Fibroblast of skin of abdomen (primary cell): ENCODE data around the gene EHF. TPM values are rescaled to one million over a fixed set of nuclear protein-coding genes. Genes with fewer than 3 reads are reported as not detected.
"Not testable (repeated sequence)": the region's sequence is repeated elsewhere in the genome, so short reads cannot be mapped to it uniquely, and the experiment has no call there.

Experiments used
- DNase-seq: peaks from one replicate; pipeline ENCODE4 v3.0.0-alpha.2; 2013
- polyA plus RNA-seq, 2 experiments: library from polyadenylated mRNA; unstranded; fragments of 120-200 nt; gene quantifications; one replicate each; pipeline ENCODE4 v1.2.1, GENCODE V29; 2013; ENCODE audit not compliant: insufficient read length in 2 of 2

Gene EHF
- not detected for polyA plus RNA-seq (2013, experiment 1 of 2; ENCODE audit: insufficient read length)
- not detected for polyA plus RNA-seq (2013, experiment 2 of 2; ENCODE audit: insufficient read length)

DNA sequence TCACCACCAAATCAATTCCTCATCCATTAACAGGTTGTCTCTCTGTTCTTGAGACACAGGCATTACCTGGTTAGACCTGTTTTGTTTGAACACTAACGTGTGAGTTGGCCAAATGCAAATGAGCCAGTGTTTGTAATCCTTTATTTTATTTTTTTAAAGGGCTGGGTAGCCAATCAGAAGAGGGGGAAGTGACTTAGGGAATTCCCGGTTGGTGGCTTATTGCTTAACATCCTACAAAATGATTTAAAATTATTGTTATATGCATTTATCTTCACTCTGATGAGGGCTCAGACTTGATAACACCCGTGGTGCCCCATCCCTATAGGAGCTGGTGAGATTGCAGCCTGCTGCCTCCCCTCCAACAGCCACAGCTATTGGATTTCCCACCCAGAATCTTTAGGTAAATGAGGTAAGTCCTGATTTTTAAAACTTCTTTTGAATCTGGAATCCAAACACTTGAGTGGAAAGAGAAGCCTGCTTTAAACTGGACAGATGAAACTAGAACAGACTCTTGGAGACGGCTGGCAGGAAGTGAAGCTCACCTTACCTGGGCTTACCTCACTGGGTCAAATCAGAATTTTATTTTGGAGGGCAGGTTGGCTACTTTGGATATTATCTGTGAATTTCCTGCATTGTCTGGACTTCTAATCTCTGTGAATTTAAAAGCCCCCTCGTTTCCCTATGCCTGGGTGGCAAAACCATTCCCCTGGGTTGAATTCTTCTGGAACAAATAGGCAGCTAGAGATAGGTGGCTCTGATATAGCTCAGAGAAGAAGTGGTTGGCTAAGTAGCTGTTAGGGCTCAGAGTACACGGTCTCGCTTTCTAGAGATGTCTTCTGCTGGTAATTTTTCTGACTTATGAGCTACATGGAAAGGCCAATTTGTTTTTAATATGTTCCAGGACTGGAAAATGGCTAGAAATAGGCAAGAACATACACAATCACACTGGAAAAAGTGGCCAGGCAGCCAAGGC, at the start of gene EHF:
Gene EHF, plus strand, starts transcription at position 274 of the 973 bp plus-strand sequence. CDS start 21,538 bp downstream, outside the sequence.
- DNase-seq: no peak

DNA sequence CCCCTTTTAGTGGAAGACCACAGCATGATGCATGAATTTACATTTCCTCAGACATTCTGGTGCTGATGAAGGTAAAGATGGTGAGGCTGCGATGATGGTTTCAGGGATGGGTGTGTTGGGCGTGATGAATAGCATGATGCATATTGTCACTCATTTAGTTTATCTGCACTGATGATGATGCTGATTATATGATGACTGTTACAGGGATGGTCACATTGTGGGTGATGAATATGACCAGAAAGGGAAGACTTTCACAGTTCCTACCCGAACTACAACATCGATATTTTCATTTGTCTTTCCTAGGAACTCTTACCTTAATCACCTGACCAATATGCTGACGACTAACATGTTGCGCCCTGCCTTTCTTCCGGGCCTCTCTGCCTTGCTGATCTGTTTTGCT, 47.4 kb upstream of the EHF start:
- no peak for DNase-seq

DNA sequence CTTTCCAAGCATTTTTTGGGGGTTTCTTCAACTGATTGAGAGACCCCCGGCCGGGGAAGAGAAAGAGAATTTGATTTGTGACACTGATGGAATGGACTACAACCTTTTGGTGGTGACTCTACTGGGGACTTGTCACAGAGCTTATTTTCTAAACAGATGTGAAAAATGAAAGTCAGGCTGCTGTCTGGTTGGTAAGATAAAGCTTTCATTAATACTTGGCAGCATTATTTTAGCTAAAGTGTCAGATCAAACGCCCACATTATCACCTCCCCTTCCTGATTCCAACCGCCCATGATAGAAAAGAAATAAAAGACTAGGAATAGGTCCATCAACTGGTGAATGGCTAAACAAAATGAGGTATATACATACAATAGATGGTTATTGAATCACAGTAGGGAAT, 45.6 kb upstream of the EHF start:
- DNase-seq: no peak

DNA sequence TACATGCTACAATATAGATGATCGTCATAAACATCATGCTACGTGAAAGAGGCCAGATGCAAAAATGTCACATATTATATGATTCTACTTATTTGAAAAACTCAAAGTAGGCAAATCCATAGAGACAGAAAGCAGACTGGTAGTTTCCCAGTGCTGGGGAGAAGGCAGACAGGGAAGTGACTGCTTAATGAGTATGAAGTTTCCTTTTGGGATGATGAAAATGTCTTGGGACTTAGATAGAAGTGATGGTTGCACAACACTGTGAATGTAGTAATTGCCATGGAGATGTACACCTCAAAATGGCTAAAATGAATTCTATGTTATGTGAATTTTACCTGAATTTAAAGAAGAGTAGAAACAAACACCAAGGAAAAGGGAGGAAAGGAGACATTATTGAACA, 45.2 kb upstream of the EHF start:
- DNase-seq: no peak

DNA sequence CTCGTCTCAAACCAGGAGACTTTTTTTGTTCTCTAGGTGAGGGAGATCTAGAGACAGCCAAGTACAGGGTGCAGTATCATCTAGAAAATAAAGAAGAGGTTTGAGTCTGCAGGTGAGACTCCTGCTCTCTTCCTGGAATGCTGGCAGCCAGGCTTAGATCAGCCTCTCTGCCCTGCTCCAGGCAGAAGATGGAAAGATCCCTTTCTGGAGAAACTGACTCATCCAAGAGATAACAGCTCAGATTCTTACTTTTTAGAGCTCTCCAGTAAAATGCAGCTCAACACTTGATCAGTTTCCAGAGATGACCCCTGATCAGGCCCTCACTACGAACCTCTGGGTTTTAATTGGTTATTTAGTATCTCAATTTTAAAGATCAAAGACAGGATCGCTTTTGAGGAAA, 44.6 kb upstream of the EHF start:
- DNase-seq: no peak

DNA sequence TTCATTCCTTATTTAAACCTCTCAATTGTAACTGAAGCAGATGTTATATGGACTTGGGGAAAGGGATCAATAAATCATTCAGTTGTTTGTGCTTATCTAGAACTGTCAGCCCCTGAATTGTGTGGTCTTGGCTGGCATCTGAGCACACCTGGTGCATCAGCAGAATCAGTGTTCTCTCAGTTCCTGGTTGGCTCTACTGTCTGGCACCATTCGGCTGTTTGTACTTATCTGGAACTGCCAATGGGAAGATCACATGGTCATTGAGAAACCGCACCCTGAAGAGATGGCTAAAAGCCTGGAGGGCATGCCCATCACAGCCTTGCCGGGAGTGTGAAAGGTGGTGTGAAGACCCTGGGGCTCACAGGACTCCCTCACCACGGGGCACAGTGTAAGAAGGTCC, 37.1 kb upstream of the EHF start:
- no peak for DNase-seq

DNA sequence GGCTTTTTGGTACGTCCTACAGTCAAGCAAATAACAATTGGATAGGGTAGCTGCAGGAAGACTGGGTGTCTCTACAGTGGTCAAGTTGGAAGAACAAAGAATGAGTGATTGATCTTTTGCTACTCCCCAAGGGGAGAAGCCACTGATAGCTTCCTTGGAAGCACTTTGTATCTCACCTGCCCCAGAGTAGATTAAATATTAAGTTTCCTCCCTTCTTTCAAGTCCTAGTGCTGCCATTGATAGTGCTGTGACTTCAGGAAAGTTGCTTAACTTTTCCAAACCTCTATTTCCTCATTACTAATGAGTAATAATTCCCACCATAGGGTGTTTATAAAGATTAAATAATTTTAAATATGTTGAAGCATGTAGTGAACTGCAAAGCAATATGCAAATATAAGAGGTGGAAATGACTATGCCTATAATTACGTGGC, 35.6 kb upstream of the EHF start:
- DNase-seq: no peak

DNA sequence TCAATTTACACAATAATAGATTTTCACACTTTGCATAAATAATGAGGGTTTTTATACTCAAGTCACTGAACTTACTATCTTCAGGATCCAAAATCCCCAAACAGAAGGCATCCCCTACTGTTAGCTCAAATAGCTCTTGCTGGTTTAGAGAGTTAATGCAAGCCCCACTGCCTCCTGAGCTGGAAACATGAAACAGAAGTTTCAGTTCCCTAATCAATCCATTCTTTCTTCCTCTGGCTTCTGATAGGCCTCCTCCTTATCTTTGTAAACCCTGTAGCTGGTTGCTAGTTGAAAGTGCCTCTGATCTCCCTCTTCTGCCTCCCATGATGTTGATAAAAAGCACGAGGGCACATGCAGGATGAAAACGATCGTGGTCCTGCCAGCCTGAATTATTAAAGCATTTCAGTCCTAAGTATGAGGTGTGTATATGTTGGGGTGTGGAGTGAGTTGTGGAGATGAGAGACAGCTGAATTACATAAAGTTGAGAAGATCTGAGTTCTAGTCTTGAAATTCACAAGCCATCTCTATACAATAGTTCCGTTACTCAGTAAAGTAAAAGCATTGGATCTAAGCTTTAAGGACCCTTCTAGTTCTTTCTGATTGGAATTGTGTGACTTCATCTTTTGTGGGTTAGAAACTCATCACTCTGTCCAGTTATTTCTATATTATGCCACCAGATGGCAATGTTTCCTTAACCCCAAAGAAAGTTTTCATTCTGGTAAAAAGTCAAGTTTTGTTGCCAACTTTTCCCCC, 35.0 kb upstream of the EHF start:
- peak; percentile 74 for DNase-seq

DNA sequence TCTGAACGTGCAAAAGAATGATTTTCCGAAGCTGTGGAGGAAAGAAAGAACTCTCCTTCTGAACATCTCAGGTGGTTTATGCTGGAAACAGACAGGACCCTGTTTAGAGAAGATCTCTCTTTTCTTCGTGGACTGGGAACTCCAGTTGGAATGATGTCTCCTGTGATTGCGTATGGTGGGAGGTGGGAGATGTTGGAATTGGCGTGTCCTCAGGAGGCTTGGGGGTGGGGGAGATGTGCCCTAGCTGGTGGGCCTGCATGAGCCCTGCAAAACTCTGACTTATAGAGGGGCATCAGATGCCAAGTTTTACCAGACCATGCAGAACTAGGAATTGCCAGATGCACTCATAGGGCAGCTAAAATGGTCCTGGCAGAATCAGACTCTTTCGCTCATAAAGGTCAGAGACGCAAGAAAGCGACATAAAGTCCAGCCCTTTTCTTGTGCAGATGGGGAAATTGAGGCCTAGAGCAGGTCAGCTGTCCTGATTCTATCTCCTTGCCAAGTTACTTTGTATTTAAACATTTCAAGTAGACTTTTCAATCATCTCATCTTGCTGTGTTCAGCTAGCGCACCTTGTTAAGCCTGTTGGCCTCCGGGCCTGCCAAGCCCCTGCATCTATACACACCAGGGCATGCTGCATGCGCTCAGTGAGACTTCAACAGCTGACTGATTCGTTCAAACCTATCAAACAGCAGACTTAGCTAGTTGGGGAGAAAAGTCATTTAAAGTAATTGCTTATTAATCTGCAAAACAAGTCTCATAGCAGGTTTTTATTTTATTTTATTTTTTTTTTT, 34.2 kb upstream of the EHF start:
- DNase-seq: no peak

DNA sequence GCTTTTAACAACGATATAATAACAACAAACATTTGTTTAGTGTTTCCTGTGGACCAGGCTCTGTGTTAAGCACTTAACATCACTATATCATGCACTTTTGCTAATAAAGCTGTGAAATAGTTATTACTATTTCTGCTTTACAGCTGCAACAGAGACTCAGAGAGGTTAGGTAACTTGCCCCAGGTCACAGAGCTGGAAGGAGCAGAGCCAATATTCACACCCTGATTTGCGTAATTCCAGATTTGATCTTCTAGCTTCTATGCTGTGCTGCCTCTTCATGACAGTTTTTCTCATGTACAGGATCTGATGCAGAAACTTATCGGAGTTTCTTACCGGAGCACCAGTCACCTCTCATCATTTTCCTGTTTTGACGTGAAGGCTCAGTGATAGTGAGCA, 33.6 kb upstream of the EHF start:
- no peak for DNase-seq

DNA sequence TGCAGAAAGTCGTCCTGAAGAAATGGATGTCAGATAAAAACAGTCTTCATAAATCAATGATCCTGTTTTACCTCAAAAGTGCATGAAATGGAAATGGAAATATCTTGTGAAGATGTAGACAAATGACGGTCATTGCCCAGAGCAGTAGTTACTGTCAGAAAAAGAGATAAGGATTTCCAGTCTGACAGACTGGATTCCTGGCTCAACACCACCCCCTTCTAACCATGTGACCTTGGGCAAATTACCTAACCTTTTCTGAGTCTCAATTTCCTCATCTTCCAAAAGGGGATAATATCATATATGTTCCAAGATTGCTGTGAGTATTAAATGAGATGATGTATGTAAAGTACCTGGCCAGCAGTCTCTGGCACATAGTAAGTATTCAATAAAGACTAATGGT, 32.9 kb upstream of the EHF start:
- no peak for DNase-seq

DNA sequence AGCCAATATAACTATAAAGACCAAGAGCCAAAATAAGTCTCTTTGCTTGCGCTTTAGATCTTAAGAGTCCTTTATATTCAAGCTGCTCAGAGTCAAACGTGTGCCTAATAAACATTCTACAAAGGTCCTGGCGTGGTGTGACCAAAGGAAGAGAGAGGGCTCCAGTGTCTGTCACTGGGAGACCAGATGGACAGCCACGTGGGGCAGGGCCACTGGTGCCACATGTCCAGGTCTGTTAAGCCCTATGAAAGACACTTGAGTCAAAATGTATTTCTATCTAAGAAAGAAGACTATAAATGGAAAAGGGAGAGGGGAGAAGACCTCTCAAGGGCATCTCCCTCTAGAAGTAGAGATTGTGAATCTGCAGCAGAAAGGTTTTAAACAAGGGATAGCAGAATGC, 32.2 kb upstream of the EHF start:
- no peak for DNase-seq

DNA sequence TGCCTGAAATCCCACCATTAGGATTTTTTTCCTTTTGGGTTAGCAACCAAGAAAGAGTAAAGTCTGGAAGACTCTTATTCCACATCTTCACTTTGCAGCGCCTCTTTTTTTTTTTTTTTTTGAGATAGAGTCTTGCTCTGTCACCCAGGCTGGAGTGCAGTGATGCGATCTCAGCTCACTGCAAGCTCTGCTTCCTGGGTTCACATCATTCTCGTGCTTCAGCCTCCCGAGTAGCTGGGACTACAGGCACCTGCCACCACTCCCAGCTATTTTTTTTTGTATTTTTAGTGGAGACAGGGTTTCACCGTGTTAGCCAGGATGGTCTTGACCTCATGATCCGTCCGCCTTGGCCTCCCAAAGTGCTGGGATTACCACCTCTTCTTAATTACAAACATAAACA, 31.7 kb upstream of the EHF start:
- not testable (repeated sequence) for DNase-seq

DNA sequence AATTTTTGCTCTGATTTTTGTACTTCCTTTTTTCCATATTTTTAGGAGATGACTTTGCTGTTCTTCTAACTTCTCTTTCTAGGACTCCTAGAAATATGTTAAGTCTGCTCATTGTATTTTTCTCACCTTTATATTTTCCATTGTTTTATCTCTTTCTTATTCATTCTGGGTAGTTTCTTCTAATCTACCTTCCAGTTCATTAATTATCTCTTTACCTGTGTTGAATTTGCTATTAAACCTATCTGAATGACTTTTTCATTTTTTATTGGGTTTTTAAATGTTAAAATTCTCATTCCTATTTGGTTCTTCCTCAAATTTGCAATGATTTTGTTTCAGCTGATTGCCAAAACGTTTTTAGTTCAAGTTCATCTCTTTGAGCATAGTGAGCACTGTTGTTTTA, 27.8 kb upstream of the EHF start:
- DNase-seq: no peak

DNA sequence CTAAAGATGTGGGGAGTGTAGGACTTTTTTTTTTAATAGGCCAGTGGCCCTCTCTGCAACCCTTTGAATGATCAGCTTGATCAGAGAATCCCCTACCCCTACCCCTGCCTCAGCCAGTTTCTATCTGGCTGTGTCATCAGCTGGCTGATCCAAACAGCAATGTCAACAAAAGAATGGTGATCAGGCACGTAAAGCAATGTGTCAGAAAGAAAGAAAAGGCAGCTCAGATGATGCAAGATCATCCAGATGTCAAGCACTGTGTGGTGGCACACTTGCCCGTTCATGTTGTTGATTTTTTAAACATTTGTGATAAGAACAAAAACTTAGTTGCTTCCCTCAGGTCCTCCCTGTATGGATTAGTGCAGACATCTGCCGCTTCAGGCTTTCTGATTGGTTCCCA, 26.3 kb upstream of the EHF start:
- DNase-seq: no peak

DNA sequence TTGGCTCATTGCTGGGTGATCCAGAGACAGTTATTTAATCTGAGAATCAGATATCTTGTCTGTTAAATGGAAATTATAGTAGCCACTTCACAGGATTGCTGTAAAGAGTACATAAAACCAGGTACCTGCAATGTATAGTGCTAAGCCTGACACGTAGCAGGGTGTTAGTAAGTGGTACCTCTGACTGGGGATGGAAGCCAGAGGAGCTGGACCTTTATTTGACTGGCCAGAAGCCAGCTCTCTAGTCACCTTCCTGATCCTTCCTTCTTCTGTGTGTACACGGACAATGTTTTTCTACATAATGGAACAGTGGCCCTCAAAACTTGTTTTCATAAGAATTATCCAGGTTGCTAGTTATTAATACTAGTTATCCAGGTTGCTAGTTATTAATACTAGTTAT, 25.5 kb upstream of the EHF start:
- no peak for DNase-seq

DNA sequence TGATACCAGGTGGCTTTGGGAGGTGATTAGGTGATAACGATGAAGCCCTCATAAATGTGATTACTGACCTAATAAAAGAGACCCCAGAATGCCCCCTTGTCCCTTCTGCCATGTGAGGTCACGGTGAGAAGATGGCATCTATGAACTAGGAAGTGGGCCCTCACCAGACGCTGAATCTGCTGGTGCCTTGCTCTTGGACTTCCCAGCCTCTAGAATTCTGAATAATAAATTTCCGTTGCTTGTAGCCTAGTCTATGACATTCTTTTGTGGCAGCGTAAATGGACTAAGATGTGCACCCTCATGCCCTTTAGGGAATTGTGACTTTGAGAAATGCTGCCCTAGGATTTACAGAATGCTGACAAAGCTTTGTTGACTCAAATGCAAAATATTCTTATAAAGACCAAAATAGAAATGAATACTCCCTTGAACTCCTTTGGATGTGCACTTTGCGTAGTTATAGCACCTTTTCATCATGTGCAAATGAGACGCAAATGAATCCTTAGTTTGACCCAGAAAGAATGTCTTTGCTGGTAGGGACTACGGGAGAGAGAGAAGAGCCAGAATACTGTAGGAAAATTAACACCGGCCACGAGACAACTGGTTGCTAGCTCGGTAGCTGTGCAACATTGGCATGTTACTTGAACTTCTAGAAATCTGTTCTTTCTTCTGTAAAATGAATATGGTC, 24.8 kb upstream of the EHF start:
- DNase-seq: no peak

DNA sequence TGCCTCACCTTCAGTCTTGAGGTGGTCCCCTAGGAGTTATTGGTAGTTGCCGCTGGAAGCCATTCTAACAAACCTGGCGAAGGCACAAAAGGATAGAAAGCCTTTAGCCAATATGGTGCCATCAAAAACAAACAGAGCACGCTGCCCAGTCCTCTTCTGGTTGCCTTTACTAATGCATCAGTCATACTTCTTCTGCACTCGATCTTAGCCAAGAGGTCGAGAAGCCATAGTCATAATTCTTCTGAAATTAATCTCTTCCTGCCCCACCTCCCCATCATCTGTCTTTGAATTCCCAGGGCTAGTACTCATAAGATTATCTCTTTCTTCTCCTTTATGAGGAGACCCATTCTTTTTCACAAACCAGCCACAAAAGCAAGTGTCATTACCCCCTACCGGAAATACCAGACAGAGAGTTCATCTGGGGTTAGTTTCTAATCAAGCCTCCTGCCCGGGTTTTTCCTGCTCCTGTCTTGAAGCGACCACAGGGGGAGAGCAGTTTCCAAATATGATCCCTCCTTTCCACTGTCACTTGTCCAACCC, 21.4 kb upstream of the EHF start:
- DNase-seq: peak; percentile 90

DNA sequence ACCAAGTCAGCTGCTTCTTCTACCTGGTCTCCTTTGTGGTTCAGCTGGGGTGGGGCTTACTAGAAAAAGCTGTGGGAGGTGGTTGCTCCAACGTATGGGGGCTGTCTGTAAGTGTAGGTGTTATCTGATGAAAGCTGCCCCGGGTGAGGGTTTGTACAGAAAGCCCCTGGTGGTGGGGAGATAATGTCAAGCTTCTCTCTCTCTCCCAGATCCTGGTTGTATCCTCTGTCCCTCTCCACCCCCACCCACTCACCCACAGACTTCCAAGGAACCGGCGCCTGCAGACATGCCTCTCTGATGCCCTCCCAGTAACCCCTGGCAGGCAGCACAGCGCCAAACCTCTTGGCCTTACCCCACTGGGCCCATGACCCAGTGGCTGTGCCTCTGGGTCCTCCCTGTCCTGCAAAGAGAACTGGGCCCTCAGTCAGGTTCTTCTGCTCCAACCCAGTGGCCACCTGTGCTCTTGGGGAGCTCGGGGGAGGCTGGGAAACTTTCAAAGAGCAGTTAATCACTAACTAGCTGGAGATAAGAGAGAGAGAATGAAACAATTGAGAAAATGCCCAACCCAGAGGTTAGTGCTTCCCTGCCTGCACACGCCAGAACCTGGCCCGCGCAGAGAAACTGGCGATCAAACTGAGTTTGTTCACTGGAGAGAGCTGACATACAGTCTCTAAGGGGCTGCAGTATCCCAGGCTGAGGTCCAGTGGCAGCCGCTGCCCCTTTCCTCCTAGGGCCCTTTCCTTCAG, 20.4 kb upstream of the EHF start:
- no peak for DNase-seq

DNA sequence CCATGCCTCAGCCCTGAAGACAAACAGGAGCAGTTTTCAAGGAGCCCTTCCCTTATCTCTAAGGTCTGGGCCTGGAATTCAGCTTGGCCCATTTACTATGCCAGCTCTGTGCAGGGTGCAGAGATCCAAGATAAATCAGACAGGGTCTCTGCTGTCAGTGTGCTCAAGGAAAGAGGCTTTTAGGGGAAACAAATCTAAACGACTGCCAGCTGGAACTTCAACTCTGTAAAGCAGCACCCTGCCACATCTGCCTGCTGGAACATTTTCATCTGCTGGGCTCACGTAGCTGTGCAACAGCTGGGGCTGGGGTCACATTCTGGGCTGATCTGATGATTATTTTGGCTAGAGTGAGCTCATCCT, 19.8 kb upstream of the EHF start:
- peak; percentile 22 for DNase-seq

DNA sequence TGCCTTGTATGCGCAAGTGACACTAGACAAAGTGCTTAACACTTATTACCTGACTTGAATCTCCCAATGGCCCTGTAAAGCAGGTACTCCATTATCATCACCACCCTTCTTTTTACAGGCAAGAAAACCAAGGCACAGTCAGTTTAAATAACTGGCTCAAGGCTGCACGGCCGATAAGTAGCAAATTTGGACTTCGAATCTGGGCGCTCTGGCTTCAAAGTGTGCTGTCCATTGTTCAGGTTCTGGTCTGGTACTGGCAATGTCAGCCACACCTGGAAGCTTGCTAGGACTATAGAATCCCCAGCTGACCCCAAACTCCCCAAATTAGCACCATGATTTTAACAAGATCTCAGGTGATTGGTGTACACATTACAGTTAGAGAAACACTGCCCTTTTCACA, 19.3 kb upstream of the EHF start:
- no peak for DNase-seq
